ENCODE measurements around the gene MOB2.

DNA sequence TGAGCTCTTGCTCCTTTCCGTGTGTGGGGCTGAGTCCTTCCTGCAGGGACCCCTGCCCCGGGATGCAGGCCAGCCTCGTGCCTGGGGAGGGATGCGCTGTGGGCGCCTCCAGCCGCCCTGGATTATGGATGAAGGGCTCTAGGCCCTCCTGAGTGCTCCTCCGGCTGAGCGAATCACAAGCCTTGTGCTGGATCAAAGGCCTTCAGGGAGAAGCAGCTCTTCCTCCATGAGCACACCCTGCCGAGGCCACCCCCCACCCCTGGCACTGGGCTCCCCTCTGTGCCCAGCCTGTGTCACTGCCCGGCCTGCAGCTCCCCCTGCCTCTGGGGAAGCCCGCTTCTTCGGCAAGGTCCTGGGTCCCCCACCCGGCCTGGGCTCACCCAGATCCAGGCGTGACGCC lies 53.0 kb downstream of the MOB2 start:
- TF ChIP-seq POLR2AphosphoS5 (IDR thresholded peaks at IDR 0.05; ENCODE audit: borderline replicate concordance, low read depth, low read length) (no peak), FOXP2 (optimal IDR thresholded peaks at IDR 0.05; ENCODE audit: control extremely low read depth, extremely low read length, insufficient read depth) (no peak)

Data from SK-N-MC (cell line).